ENCODE results near the gene CELF1.

DNA sequence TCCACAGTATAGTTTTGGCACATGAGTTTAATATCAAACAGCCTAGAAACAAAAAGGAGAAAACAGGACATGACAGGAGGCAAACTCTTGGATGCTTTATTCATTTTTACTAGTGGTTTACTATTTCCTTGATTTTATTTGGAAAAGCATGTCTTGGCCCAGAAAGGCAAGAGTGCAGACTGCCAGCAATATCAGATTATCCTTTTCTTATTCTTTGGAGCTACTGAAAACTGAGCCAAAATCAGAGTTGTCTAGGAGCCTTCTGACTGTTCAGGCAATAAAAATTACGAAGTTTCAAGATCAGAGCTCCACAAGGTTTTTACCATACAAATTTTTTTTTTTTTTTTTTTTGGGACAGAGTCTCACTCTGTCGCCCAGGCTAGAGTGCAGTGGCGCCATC is 16.0 kb downstream of the CELF1 start:
- TF ChIP-seq CTCF (IDR thresholded peaks at IDR 0.05) (no peak), POLR2A (IDR thresholded peaks at IDR 0.05; ENCODE audit: low read depth) (no peak), EP300 (IDR thresholded peaks at IDR 0.05) (no peak), POLR2AphosphoS5 (IDR thresholded peaks at IDR 0.05) (no peak)

Measured in esophagus muscularis mucosa (tissue), 4 donors.